Measurements from ENCODE around the gene BCAR3. TPM values are rescaled to one million over a fixed set of nuclear protein-coding genes. Genes with fewer than 3 reads are reported as not detected.

BCAR3 gene
- total and polyA plus RNA-seq, 2 of the 4 experiments (the other 2 are of a cell fraction): 41.4 to 46.4 TPM

DNA sequence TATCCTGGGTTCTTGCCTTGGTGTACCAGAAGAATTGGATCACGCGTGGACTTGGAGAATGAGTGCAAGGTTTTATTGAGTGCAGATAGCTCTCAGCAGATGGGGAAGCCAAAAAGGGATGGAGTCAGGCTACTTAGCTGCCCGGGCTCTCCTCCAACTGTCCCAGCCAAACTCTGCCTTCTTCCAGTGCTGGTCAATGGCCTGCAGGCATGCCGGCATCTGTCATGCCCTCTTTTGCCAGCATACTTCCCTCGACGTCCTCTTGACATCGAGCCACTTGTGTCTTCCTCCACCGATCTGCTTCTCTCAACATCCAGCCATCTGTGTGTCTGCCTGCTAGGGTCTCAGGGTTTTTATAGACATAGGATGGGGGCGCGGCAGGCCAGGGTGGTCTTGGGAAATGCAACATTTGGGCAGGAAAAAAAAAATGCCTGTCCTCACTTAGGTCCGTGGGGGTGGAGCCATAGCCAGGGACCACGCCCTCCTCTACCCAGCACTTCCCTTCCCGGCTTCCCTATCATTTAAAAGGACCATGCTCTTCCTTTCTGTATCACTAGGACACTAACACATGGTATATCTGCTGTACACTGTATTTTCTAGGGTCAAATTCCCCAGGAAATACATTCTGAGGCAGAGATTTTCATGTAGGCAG lies 47.0 kb upstream of the BCAR3 start:
- Histone ChIP-seq H3K9ac (ENCODE audit: low read depth, low read length) (no peak overlapping the region), H4K20me1 (ENCODE audit: insufficient read depth, low read length) (no peaks in the 10 kb centered on the region), H3K4me3 (ENCODE audit: insufficient read depth, low read depth, low read length) (no peak overlapping the region), H3K27ac (ENCODE audit: insufficient read depth, low read length) (no peak overlapping the region), H2AK5ac (ENCODE audit: low read depth, low read length) (peak overlapping the region; percentile 21; the same call in 1 of the 2 replicates), H2BK15ac (ENCODE audit: low read depth, low read length) (no peak overlapping the region), H3K79me1 (ENCODE audit: low read depth in 1 of 2, low read length in 2 of 2) (no peaks in the 10 kb centered on the region), H3K4ac (ENCODE audit: low read depth, low read length) (no peak overlapping the region), H2BK120ac (ENCODE audit: low read depth, low read length) (no peak overlapping the region), H2AK9ac (replicated peaks; ENCODE audit: low read depth, low read length, poor library complexity) (no peak overlapping the region), H2BK5ac (ENCODE audit: low read depth, low read length, poor library complexity, severe bottlenecking) (no peak overlapping the region), H4K91ac (ENCODE audit: insufficient read depth, low read depth, low read length) (no peak overlapping the region), H3K9me3 (ENCODE audit: control insufficient read depth, insufficient read depth, low read length) (no peaks in the 10 kb centered on the region), H2BK20ac (ENCODE audit: low read depth, low read length) (no peak overlapping the region), H3K27me3 (ENCODE audit: control insufficient read depth, insufficient read depth, low read length) (no peaks in the 10 kb centered on the region), H3K4me1 (ENCODE audit: control insufficient read depth, insufficient read depth, low read length) (peaks cover 2% of the 10 kb centered on the region; the same call in 1 of the 2 replicates), H3K36me3 (ENCODE audit: control insufficient read depth, insufficient read depth, low read length) (no peaks in the 10 kb centered on the region), H3K18ac (ENCODE audit: low read depth, low read length) (no peak overlapping the region), H4K5ac (ENCODE audit: low read depth, low read length) (no peak overlapping the region), H3K14ac (replicated peaks; ENCODE audit: low read depth, low read length) (no peak overlapping the region), H3K56ac (ENCODE audit: extremely low read depth, insufficient read depth, low read length) (no peak overlapping the region), H4K8ac (ENCODE audit: low read depth in 2 of 2, low read length in 2 of 2) (no peak overlapping the region), H2AFZ (replicated peaks; ENCODE audit: low read length, poor library complexity) (no peak overlapping the region), H3K9me1 (ENCODE audit: insufficient read depth, low read length) (peaks cover 2% of the 10 kb centered on the region; the same call in 1 of the 2 replicates), H3K4me2 (ENCODE audit: low read depth, low read length) (no peak overlapping the region), H3K23ac (ENCODE audit: low read depth, low read length) (no peak overlapping the region)
- TF ChIP-seq CEBPB (IDR thresholded peaks at IDR 0.05; ENCODE audit: low read depth, low read length) (no peak), RCOR1 (IDR thresholded peaks at IDR 0.05; ENCODE audit: insufficient replicate concordance, low read length) (no peak), FOS (IDR thresholded peaks at IDR 0.05; ENCODE audit: low read depth, low read length) (no peak), NFE2L2 (IDR thresholded peaks at IDR 0.05; ENCODE audit: low read depth, low read length) (no peak), MXI1 (IDR thresholded peaks at IDR 0.05; ENCODE audit: borderline replicate concordance, low read depth, low read length) (no peak), BHLHE40 (IDR thresholded peaks at IDR 0.05; ENCODE audit: low read depth, low read length) (no peak), CHD1 (IDR thresholded peaks at IDR 0.05; ENCODE audit: low read depth, low read length) (no peak), RFX5 (IDR thresholded peaks at IDR 0.05; ENCODE audit: low read depth, low read length) (no peak), SMC3 (IDR thresholded peaks at IDR 0.05; ENCODE audit: low read depth, low read length) (no peak), MAFK (IDR thresholded peaks at IDR 0.05; ENCODE audit: low read depth, low read length) (no peak), MAZ (IDR thresholded peaks at IDR 0.05; ENCODE audit: borderline replicate concordance, low read depth, low read length) (no peak)
- TF ChIP-seq, protein P1, sequence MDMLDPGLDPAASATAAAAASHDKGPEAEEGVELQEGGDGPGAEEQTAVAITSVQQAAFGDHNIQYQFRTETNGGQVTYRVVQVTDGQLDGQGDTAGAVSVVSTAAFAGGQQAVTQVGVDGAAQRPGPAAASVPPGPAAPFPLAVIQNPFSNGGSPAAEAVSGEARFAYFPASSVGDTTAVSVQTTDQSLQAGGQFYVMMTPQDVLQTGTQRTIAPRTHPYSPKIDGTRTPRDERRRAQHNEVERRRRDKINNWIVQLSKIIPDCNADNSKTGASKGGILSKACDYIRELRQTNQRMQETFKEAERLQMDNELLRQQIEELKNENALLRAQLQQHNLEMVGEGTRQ (IDR thresholded peaks at IDR 0.05; ENCODE audit: low read depth, low read length): no peak
- DNase-seq: no peak
- ATAC-seq (ENCODE audit: low read depth): no peak
- ChIA-PET CTCF (no interaction called here), POLR2A (ENCODE audit: unreplicated experiment) (no interaction called here)
- intact Hi-C loops (cut with micrococcal nuclease) (no loop called here), dilution Hi-C loops (cut with HindIII; ENCODE audit: low sequenced_read_pairs, unreplicated experiment) (no loop called here), in situ Hi-C loops (cut with MboI; ENCODE audit: low sequenced_read_pairs) (no loop called here)
- 87% methylated on average over 3 of the region's 13 CpGs; no CpG with 5 or more reads in 1 of the 2 experiments for WGBS, 2 experiments (ENCODE audit: extremely low coverage in 2 of 2, insufficient read length in 1 of 2)
- BruUV-seq (replicated peaks): no TSS peak

Data from IMR-90 (cell line).